Measurements from ENCODE around the gene COG2. TPM values are rescaled to one million over a fixed set of nuclear protein-coding genes. Genes with fewer than 3 reads are reported as not detected.

The COG2 gene
- total RNA-seq, 4 donors from 2014 or later, result 16.6 to 27.3 (median 20.5) TPM

DNA sequence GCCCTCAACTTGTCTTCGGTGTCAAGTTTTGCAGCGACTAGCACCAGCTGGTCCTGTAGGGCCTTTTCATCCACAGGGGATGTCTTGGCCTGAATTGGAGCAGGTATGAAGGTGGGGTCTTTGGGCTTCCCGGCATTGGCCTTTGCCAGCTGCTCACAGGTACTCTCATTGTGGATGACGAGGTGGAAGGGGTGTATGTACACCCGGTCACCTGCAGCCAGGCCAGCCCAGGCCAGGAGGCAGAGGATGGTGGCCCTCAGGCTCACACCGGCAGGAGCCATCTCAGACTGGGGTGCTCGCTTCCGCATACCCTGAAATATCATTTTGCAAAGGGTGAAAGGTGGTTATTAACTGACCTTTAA lies 68.2 kb downstream of the COG2 start:
- H3K27me3 ChIP-seq, result no peaks in the 10 kb centered on the region
- H3K36me3 ChIP-seq, result no peaks in the 10 kb centered on the region
- H3K27ac ChIP-seq, result no peak overlapping the region
- WGBS, 2 donors, result 97% methylated on average over 8 of the region's 8 CpGs
- TF ChIP-seq POLR2A (IDR thresholded peaks at IDR 0.05) (no peak), CTCF (IDR thresholded peaks at IDR 0.05) (no peak), EP300 (IDR thresholded peaks at IDR 0.05) (no peak)
- DNase-seq (ENCODE audit: low spot score in 2 of 2), result no peak
- peaks cover 0 to 11% (median 11%) of the 10 kb centered on the region in 4 donors for H3K4me1 ChIP-seq
- no peak overlapping the region for H3K4me3 ChIP-seq
- H3K9me3 ChIP-seq, result no peaks in the 10 kb centered on the region

DNA sequence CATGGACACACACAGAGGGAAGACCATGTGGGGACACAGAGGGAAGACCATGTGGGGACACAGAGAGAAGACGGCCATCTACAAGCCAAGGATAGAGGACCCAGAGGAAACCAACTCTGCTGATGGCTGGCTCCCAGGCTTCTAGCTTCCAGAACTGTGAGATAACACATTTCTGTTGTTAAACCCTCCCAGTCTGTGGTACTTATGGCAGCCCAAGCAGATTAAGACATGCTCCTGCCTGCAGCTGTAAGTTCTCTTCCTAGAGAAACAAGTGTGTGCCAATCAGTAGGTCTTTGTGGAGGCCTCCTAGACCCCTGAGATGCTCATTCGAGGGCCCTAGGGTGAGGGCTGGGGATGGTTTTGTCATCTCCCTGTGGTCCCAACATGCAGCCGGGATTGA lies 69.0 kb downstream of the COG2 start:
- H3K4me1 ChIP-seq, result peaks cover 0 to 11% (median 11%) of the 10 kb centered on the region in 4 donors
- H3K27ac ChIP-seq, result no peak overlapping the region
- WGBS, 2 donors, result 87 to 91% methylated on average over 2 to 3 of the region's 3 CpGs
- H3K4me3 ChIP-seq, result no peak overlapping the region
- TF ChIP-seq CTCF (IDR thresholded peaks at IDR 0.05), result no peak
- H3K9me3 ChIP-seq, result no peaks in the 10 kb centered on the region
- no peak for DNase-seq (ENCODE audit: low spot score in 2 of 2)
- H3K27me3 ChIP-seq, result no peaks in the 10 kb centered on the region
- H3K36me3 ChIP-seq, result no peaks in the 10 kb centered on the region

GRCh38 chr1:230712470-230712942 lies 70.2 kb downstream of the COG2 start:
- H3K27ac ChIP-seq, result no peak overlapping the region
- no peaks in the 10 kb centered on the region for H3K9me3 ChIP-seq
- no peak overlapping the region for H3K4me3 ChIP-seq
- H3K36me3 ChIP-seq, result no peaks in the 10 kb centered on the region
- TF ChIP-seq POLR2A (IDR thresholded peaks at IDR 0.05) (no peak), CTCF (IDR thresholded peaks at IDR 0.05) (no peak), EP300 (IDR thresholded peaks at IDR 0.05) (no peak)
- no peaks in the 10 kb centered on the region for H3K27me3 ChIP-seq
- no peak for DNase-seq (ENCODE audit: low spot score in 2 of 2)
- WGBS, 2 donors, result 86 to 94% methylated on average over 15 to 17 of the region's 17 CpGs
- H3K4me1 ChIP-seq, result peaks cover 0 to 11% (median 11%) of the 10 kb centered on the region in 4 donors

GRCh38 chr1:230713138-230713537 lies 70.9 kb downstream of the COG2 start:
- TF ChIP-seq EP300 (IDR thresholded peaks at IDR 0.05), result no peak
- TF ChIP-seq POLR2A (IDR thresholded peaks at IDR 0.05), result no peak
- no peak for TF ChIP-seq CTCF (IDR thresholded peaks at IDR 0.05)
- WGBS, 2 donors, result 73 to 84% methylated on average over 7 of the region's 7 CpGs
- no peaks in the 10 kb centered on the region for H3K27me3 ChIP-seq
- no peaks in the 10 kb centered on the region for H3K36me3 ChIP-seq
- no peaks in the 10 kb centered on the region for H3K9me3 ChIP-seq
- DNase-seq (ENCODE audit: low spot score in 2 of 2), result no peak
- no peak overlapping the region for H3K4me3 ChIP-seq
- H3K4me1 ChIP-seq, result peaks cover 0 to 11% (median 11%) of the 10 kb centered on the region in 4 donors
- peak overlapping the region in 1 of 4 donors; percentile 60 for H3K27ac ChIP-seq

DNA sequence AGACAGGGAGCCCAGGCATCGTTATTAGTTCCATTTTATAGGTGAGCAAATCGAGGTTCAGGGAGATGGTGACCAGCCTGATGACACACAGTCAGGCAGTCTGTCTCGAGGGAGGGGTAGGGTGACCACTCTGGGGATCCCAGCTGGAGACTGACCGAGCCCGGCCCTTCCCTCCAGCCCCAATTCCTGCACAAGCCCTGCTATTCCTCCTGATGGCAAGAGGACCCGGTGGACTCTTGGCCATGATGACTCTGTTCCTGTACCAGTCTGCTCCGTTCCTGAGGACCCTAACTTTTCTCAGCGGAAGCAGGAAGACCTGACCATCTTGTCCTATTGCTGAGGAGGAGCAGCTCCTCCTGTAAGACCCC lies 71.2 kb downstream of the COG2 start:
- H3K4me3 ChIP-seq, result peak overlapping the region in 1 of 4 donors; percentile 28
- WGBS, 2 donors, result 86 to 91% methylated on average over 8 of the region's 8 CpGs
- no peaks in the 10 kb centered on the region for H3K36me3 ChIP-seq
- TF ChIP-seq POLR2A (IDR thresholded peaks at IDR 0.05) (no peak), EP300 (IDR thresholded peaks at IDR 0.05) (no peak), CTCF (IDR thresholded peaks at IDR 0.05) (no peak)
- peak overlapping the region in 2 of 4 donors; percentile 49 to 60 for H3K27ac ChIP-seq
- peaks cover 0 to 11% (median 11%) of the 10 kb centered on the region in 4 donors for H3K4me1 ChIP-seq
- H3K9me3 ChIP-seq, result no peaks in the 10 kb centered on the region
- no peak for DNase-seq (ENCODE audit: low spot score in 2 of 2)
- no peaks in the 10 kb centered on the region for H3K27me3 ChIP-seq

All from tibial nerve (tissue), 4 donors.